ENCODE measurements around the gene IL1RAPL2. TPM values are rescaled to one million over a fixed set of nuclear protein-coding genes. Genes with fewer than 3 reads are reported as not detected.

The IL1RAPL2 gene
- total RNA-seq, 1 experiment from 2014 or later = not detected

DNA sequence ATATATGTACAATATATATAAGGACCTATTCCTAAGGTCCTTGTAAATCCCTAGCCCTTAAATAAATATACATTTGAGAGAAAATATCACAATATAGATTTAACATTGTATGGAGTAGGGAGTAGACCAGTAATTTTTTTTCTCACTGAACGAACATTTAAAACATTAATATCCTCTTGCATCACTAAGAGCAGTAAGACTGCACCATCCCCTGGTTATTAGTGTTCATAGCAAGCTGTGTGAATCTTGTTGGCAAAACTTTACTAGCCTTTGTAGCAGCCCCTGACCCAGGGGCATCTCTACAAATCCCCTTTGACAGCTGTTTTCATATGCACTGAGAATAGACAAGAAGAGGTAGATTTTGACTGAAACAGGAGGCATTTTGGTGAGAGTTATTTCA is 146.5 kb downstream of the IL1RAPL2 start:
- TF ChIP-seq TCF7L2 (IDR thresholded peaks at IDR 0.05; ENCODE audit: low read depth, low read length) = no peak
- TF ChIP-seq, protein P1, sequence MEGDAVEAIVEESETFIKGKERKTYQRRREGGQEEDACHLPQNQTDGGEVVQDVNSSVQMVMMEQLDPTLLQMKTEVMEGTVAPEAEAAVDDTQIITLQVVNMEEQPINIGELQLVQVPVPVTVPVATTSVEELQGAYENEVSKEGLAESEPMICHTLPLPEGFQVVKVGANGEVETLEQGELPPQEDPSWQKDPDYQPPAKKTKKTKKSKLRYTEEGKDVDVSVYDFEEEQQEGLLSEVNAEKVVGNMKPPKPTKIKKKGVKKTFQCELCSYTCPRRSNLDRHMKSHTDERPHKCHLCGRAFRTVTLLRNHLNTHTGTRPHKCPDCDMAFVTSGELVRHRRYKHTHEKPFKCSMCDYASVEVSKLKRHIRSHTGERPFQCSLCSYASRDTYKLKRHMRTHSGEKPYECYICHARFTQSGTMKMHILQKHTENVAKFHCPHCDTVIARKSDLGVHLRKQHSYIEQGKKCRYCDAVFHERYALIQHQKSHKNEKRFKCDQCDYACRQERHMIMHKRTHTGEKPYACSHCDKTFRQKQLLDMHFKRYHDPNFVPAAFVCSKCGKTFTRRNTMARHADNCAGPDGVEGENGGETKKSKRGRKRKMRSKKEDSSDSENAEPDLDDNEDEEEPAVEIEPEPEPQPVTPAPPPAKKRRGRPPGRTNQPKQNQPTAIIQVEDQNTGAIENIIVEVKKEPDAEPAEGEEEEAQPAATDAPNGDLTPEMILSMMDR (IDR thresholded peaks at IDR 0.05) = no peak
- TF ChIP-seq, protein P2, sequence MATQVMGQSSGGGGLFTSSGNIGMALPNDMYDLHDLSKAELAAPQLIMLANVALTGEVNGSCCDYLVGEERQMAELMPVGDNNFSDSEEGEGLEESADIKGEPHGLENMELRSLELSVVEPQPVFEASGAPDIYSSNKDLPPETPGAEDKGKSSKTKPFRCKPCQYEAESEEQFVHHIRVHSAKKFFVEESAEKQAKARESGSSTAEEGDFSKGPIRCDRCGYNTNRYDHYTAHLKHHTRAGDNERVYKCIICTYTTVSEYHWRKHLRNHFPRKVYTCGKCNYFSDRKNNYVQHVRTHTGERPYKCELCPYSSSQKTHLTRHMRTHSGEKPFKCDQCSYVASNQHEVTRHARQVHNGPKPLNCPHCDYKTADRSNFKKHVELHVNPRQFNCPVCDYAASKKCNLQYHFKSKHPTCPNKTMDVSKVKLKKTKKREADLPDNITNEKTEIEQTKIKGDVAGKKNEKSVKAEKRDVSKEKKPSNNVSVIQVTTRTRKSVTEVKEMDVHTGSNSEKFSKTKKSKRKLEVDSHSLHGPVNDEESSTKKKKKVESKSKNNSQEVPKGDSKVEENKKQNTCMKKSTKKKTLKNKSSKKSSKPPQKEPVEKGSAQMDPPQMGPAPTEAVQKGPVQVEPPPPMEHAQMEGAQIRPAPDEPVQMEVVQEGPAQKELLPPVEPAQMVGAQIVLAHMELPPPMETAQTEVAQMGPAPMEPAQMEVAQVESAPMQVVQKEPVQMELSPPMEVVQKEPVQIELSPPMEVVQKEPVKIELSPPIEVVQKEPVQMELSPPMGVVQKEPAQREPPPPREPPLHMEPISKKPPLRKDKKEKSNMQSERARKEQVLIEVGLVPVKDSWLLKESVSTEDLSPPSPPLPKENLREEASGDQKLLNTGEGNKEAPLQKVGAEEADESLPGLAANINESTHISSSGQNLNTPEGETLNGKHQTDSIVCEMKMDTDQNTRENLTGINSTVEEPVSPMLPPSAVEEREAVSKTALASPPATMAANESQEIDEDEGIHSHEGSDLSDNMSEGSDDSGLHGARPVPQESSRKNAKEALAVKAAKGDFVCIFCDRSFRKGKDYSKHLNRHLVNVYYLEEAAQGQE (IDR thresholded peaks at IDR 0.05; ENCODE audit: insufficient read depth in 1 of 2, low read depth in 2 of 2, low read length in 1 of 2) = no peak
- no peak for TF ChIP-seq SIN3A (IDR thresholded peaks at IDR 0.05; ENCODE audit: borderline replicate concordance, insufficient read depth, low read depth, low read length)
- no peak for TF ChIP-seq POLR2AphosphoS5 (IDR thresholded peaks at IDR 0.05; ENCODE audit: low read depth, low read length)
- no peaks in the 10 kb centered on the region for H3K9me3 ChIP-seq (ENCODE audit: control insufficient read depth, insufficient read depth, low read depth, low read length)
- H3K27ac ChIP-seq (ENCODE audit: low read length) = no peak overlapping the region
- CTCF ChIA-PET = no interaction called here
- H3K4me3 ChIP-seq (ENCODE audit: low read depth in 2 of 2, low read length in 2 of 2) = no peak overlapping the region
- intact Hi-C loops (cut with micrococcal nuclease; ENCODE audit: unreplicated experiment) = no loop called here
- H3K36me3 ChIP-seq (ENCODE audit: control insufficient read depth, insufficient read depth, low read length) = no peaks in the 10 kb centered on the region
- no peak for ATAC-seq
- no peak for DNase-seq (ENCODE audit: low read depth, low spot score)
- no peaks in the 10 kb centered on the region for H3K27me3 ChIP-seq (ENCODE audit: control insufficient read depth, insufficient read depth, low read length)
- BruUV-seq (replicated peaks) = no TSS peak
- in situ Hi-C loops (cut with HindIII; ENCODE audit: low pct_unique_long_range_greater_than_20kb, low sequenced_read_pairs) = no loop called here
- H3K4me1 ChIP-seq (ENCODE audit: control insufficient read depth, insufficient read depth, low read length) = no peaks in the 10 kb centered on the region
- POLR2A ChIA-PET = interaction anchor here (0.6 kb wide), 1 partner anchor 209 kb away, joined by 3 read pairs; no protein-coding TSS in a partner anchor

DNA sequence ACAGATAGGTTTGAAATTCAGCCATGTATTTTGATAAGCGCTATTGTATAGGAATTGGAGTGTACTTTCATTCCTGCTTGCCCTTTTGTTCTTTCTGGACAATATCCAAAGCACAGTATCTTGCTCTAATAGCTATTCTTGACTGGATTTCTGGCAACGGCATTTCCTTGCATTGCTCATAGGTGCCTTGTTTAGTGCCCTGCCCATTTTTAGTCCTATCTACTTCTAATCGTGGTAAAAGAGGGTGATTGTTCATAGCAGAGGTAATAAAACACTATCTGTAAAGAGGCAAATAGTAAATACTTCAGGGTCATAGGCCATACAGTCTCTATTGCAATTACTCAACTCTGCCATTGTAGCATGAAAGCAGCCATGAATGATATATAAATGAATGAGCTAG is 155.9 kb downstream of the IL1RAPL2 start:
- ChIA-PET POLR2A (no interaction called here), CTCF (no interaction called here)
- TF ChIP-seq POLR2AphosphoS5 (IDR thresholded peaks at IDR 0.05; ENCODE audit: low read depth, low read length) = no peak
- intact Hi-C loops (cut with micrococcal nuclease; ENCODE audit: unreplicated experiment) = no loop called here
- no peaks in the 10 kb centered on the region for H3K36me3 ChIP-seq (ENCODE audit: control insufficient read depth, insufficient read depth, low read length)
- ATAC-seq (no peak), DNase-seq (ENCODE audit: low read depth, low spot score) (no peak)
- H3K4me3 ChIP-seq (ENCODE audit: low read depth in 2 of 2, low read length in 2 of 2) = no peak overlapping the region
- H3K4me1 ChIP-seq (ENCODE audit: control insufficient read depth, insufficient read depth, low read length) = no peaks in the 10 kb centered on the region
- in situ Hi-C loops (cut with HindIII; ENCODE audit: low pct_unique_long_range_greater_than_20kb, low sequenced_read_pairs) = no loop called here
- H3K9me3 ChIP-seq (ENCODE audit: control insufficient read depth, insufficient read depth, low read depth, low read length) = no peaks in the 10 kb centered on the region
- H3K27ac ChIP-seq (ENCODE audit: low read length) = no peak overlapping the region
- no peaks in the 10 kb centered on the region for H3K27me3 ChIP-seq (ENCODE audit: control insufficient read depth, insufficient read depth, low read length)
- no TSS peak for BruUV-seq (replicated peaks)

DNA sequence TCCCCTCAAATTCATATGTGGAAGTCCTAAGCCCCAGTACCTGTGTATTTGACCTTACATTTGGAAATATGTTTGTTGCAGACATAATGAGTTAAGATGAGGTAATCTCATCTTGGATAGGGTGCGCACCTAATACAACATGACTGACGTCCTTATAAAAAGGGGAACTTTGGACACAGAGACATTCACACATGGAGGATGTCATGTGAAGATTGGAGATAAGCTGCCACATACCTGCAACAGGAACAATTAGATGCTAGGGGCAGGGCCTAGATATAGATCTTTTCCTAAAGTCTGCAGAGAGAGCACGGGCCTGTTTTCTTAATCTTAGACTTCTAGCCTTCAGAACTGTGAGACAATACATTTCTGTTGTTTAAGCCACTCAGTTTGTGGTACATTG is 162.5 kb downstream of the IL1RAPL2 start:
- no peaks in the 10 kb centered on the region for H3K27me3 ChIP-seq (ENCODE audit: control insufficient read depth, insufficient read depth, low read length)
- no peak for ATAC-seq
- H3K27ac ChIP-seq (ENCODE audit: low read length) = no peak overlapping the region
- H3K36me3 ChIP-seq (ENCODE audit: control insufficient read depth, insufficient read depth, low read length) = no peaks in the 10 kb centered on the region
- in situ Hi-C loops (cut with HindIII; ENCODE audit: low pct_unique_long_range_greater_than_20kb, low sequenced_read_pairs) = no loop called here
- H3K4me3 ChIP-seq (ENCODE audit: low read depth in 2 of 2, low read length in 2 of 2) = no peak overlapping the region
- ChIA-PET CTCF (no interaction called here), POLR2A (no interaction called here)
- TF ChIP-seq, protein P2 (IDR thresholded peaks at IDR 0.05; ENCODE audit: insufficient read depth in 1 of 2, low read depth in 2 of 2, low read length in 1 of 2) = no peak
- TF ChIP-seq SIN3A (IDR thresholded peaks at IDR 0.05; ENCODE audit: borderline replicate concordance, insufficient read depth, low read depth, low read length) = no peak
- TF ChIP-seq TCF7L2 (IDR thresholded peaks at IDR 0.05; ENCODE audit: low read depth, low read length) = no peak
- TF ChIP-seq POLR2AphosphoS5 (IDR thresholded peaks at IDR 0.05; ENCODE audit: low read depth, low read length) = no peak
- TF ChIP-seq, protein P1 (IDR thresholded peaks at IDR 0.05) = no peak
- BruUV-seq (replicated peaks) = no TSS peak
- DNase-seq (ENCODE audit: low read depth, low spot score) = no peak
- intact Hi-C loops (cut with micrococcal nuclease; ENCODE audit: unreplicated experiment) = no loop called here
- no peaks in the 10 kb centered on the region for H3K4me1 ChIP-seq (ENCODE audit: control insufficient read depth, insufficient read depth, low read length)
- H3K9me3 ChIP-seq (ENCODE audit: control insufficient read depth, insufficient read depth, low read depth, low read length) = no peaks in the 10 kb centered on the region
